HG03521 (cell line): ENCODE results near the gene CRACR2A.

Experiments
- ATAC-seq: cut with Tn5 transposase; IDR thresholded peaks from one replicate; pipeline ENCODE4 v1.9.1; 2021; ENCODE audit warnings: mild to moderate bottlenecking, moderate library complexity; ENCODE audit not compliant: unreplicated experiment

CRACR2A gene

DNA sequence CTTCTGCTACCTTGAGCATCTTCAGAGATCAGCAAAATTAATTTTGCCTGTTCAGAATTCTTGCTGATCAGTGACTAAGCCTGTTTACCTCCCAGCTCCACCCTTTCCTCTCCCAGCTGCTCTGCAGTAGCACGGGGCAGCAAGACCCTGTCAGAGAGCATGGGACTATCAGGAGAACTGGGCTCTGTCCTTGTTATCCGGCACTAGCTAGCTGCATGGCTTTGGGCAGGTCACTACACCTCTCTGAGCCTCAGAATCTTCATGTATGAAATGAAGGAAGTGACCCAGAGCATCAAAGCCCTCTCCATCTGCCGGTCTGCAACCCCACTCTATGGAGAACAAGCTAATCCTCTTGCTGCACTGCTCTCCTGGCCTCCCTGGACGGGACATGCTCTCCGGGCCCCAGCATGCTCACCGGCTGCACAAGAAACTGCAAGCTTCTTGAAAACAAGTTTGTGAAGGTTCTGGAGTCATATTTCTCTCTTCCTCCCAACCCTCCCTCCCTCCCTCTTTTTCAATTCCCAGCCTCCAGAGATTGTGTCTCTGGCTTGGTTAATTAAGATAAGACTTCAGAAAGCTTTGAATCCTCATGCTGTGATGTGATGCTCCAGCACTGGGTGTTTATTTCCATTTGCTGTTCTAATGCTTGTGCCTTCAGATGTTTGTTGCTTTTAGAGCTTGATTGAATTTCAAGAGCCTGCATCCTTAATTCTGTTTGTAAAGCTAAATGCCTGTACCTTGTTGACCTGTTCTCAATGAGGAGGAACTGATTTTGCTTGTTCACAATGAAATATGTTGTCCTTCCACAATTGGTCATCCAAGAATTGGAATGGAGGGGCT is 101.1 kb downstream of the CRACR2A start:
- ATAC-seq, result no peak

- ATAC-seq, result no peak
Observed at GRCh38 chr12:3647504-3647903, 105.4 kb downstream of the CRACR2A start.

DNA sequence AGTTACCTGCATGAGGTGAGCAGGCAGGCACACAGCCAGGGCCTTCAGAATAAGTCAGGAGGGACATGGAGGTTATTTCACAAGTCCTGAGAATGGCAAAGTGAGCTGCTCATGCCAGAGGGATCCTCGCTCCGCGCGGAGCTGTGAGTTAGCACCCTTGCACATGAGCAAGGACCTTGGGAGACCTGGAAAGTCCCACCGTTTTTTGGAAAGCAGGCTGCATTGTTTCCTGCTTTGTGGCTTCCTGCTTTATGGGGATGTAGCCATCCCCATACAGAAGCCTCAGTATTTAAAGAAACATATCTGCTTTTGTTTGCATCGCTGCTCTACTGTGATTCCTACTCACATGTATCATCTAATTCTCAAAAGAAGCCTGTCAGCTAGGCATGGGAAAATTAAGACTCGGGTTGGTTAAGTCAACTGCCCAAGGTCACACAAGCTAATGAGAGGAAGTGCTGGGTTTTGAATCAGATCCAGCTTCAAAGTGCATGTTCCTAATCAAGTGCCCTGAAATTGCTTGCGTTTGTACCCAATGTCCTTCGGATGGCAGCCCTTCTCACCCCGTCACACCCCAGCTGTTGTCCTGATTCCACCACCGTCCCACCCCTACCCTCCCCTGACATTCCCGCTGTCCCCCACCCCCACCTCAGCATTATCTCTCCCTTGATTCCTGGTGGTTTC is 106.2 kb downstream of the CRACR2A start:
- no peak for ATAC-seq

DNA sequence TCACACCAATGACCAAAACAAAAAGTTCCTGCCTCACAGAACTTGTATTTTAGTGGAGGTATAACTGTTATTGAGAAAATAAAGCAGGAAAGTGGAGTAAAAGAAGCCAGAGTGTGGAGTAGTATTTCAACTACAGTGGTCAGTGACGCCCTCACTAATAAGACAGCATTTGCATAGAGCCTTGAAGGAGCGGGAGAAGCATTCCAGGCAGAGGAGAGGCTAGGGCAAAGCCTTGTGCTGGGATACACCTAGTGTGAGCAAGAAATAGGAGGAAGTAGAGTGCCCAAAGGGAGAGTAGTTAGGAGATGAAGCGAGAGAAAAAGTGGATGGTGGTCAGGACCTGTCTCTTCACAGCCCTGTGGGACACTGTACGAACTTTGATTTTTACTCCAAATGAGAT is 107.8 kb downstream of the CRACR2A start:
- no peak for ATAC-seq

DNA sequence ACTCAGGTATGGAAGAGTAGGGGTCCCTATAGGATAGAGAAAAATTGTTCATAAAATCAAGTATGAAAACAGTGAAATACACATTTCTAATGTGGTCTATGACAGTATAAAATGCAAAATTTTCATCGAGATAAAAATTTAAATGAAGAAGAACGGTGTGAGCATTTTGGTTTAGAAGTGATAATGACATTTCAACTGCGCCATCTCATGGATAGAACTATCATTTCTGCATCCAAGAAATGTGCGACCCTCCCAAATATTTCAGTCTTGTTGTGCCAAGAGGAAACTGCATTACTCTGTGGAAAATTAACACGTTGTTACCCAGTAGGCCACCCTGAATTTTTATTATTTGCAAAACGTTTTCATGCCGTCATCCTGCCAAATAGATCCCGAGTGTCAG is 108.8 kb downstream of the CRACR2A start:
- ATAC-seq, result no peak

- ATAC-seq, result no peak
Observed at GRCh38 chr12:3641428-3642018, 111.4 kb downstream of the CRACR2A start.

DNA sequence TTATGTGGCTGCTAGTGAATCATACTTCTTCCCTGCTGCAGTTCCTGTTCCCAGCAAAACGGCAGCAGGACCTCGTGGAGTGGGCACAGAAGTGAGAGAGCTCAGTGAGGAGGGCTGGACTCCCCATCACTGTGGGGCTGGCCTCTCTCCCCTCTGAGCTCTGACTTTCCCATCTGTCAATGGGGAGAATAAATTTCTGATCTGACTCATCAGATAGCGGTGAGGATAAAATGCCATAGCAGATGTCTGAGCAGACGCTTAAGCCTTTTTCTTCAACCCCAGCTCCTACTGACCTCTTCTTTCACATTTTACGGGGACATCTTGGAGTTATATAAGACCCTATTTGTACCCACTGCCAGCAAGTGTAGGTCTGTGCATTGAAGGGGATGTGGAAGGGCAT is 116.6 kb downstream of the CRACR2A start:
- no peak for ATAC-seq

DNA sequence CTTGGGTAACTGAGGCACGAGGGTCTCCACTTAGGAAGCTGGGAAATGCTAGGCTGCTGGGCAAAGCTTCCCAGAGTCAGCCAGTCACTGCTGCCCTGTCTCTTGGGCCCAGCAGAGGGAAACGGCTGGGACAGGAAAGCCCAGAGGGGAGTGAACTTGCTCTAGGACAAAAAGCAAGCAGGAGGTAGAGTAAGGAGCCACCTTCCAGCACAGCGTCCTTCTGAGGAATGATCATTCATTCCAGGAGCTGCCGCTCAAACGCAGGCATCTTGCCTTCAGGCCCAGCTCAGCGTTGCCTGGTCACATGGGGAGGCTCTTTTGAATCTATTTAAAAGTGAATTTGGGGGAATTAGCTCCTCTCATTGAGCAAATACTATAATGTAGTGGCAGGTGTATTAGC is 118.6 kb downstream of the CRACR2A start:
- no peak for ATAC-seq

DNA sequence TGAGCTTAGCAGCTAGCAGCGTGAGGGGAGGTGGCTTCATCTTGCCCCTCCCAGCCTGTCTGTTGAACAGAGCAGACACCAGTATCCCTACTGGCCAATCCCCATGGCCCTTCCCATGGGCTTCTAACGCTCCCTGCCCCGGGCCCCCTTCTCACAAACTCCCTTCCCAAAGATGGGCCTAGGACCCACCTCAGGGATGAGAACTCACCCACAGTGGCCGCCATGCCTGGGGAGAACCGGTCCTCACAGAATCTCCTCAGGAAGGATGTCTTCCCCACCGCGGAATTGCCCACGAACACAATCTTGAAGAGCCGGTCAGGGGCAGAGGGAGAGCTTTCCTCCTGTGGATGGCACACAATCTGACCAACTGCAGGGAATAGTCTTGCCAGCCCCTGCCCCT is 119.5 kb downstream of the CRACR2A start:
- ATAC-seq, result no peak

DNA sequence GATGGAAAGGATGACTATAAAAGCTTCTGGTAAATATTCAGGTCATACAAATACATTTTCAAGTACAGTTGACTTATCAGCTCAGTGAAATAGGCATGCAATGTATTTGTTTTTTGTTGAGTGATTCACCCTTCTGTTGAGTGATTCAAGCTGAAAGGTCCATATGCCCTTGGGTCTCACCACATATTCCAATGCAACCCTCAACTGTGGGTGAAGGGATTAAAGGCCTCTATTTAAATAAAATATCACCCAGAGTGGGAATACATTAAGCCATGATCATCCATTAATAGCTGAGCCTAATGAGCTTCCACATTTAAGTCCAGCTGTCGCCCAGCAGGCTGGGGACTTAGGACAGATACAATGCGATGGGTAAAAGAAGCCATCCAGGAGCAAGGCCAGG is 120.2 kb downstream of the CRACR2A start:
- no peak for ATAC-seq

- no peak for ATAC-seq
Observed at GRCh38 chr12:3632256-3632655, 120.7 kb downstream of the CRACR2A start.

GRCh38 chr12:3631759-3632158 is 121.2 kb downstream of the CRACR2A start:
- no peak for ATAC-seq

GRCh38 chr12:3631272-3631637 is 121.7 kb downstream of the CRACR2A start:
- ATAC-seq, result no peak

- ATAC-seq, result no peak
Observed at GRCh38 chr12:3630621-3631271, 122.2 kb downstream of the CRACR2A start.

DNA sequence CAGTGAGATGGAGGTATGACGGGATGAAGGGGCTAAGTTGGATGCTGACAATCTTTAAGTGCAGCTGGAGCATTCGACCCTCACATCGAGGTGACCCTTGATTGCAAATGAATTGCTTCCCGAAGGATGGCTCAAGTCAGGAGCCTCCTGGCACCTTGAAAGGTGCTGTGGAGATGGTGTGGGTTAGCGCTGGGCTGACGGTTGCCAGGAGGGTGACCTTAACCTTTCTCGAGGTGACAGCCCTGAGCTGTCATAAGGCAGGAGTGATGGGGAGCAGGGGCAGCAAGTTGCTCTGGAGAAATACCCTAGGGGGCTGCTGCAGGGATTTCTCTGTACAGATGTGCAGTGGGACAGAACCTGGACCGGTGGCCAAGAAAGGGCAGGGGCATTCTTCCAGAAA is 122.8 kb downstream of the CRACR2A start:
- ATAC-seq, result no peak

GRCh38 chr12:3629057-3629830 is 123.7 kb downstream of the CRACR2A start:
- ATAC-seq, result no peak

DNA sequence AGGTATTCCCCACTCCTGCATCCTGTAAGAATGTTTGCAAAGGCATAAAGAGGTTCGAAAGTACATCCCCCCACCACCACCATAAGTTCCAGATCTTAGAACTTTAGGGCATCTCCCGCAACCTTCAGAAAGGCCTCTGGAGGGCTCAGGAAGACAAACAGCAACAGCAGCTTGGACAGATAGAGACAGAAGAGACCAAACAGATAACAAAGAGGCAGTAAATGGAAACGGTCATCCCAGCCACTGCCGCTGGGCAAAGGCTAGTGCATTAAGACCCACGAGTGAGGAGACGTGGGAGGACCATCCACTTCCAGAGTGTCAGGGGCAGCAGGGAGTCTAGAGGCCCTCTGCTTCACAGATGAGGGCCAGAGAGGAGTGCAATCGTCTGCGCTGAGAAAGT is 124.3 kb downstream of the CRACR2A start:
- no peak for ATAC-seq

- ATAC-seq, result no peak
Observed at GRCh38 chr12:3627336-3627735, 125.6 kb downstream of the CRACR2A start.

DNA sequence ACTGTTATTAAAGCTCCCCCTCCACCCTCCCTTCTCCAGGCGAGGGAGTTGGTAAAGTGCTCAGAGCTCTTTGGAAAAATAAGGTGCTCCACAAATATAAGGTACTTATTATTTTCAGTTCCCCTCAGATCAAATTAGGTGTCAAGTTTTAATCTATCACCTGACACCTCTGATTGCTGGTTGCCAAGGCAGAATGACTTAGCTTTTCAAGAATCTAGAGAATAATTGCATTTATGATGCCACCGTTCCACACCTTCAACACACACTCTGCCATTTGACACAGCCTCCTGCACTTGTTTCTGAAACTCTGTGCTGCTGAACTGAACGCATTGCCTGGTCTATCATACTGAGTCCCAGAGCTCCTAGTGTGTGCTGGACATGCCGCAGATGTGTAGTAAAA is 128.6 kb downstream of the CRACR2A start:
- ATAC-seq, result no peak

DNA sequence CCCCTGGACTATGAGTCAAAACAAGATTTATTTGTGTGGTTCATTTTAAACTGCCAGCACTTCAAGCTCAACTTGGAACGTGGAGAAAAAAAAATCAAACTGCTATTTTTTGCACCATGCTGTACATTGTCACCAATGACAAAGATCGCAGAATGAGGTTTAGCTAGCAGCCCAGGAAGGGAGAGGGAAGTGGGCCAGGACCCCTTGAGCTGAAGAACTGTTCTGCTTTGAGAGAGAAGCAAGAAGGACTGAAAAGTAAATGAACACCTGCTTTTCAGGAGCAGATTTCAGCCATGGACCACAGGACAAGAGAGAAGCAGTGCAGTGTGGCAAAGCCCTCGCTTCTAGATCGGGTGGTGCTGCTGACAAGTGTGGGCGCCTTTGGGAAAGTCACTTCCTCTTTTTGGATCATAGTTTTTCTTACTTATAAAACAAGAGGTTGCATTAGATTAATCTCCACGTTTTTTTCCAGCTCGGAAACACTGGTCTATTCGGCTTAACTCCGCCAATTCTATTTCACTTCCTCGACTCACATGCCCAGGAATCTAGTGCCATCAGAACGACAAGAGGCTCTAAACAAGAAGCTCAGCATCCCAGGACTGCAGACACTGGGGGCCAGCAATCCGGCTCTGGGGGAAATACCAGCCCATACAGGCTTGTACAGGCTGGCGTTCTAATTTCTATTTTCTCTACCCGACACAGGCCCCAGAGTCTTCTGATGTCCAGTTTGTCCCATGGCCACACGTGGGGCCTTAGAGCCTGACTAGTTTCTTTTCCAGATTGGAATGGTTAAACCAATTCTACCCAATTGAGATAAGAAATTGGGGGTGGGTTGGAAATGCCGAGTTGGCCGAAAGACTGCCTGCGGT is 129.9 kb downstream of the CRACR2A start:
- no peak for ATAC-seq
